ENCODE results near the gene ATP6V1B1. TPM values are rescaled to one million over a fixed set of nuclear protein-coding genes. Genes with fewer than 3 reads are reported as not detected.

Gene ATP6V1B1
- total RNA-seq, 1 experiment from 2014 or later, result not detected

- no peak for TF ChIP-seq PRDM15 (CRISPR knock-in tag; IDR thresholded peaks at IDR 0.05)
- TF ChIP-seq, protein P1, sequence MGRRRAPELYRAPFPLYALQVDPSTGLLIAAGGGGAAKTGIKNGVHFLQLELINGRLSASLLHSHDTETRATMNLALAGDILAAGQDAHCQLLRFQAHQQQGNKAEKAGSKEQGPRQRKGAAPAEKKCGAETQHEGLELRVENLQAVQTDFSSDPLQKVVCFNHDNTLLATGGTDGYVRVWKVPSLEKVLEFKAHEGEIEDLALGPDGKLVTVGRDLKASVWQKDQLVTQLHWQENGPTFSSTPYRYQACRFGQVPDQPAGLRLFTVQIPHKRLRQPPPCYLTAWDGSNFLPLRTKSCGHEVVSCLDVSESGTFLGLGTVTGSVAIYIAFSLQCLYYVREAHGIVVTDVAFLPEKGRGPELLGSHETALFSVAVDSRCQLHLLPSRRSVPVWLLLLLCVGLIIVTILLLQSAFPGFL (CRISPR knock-in tag; IDR thresholded peaks at IDR 0.05; ENCODE audit: borderline replicate concordance), result no peak
- TF ChIP-seq, protein P2, sequence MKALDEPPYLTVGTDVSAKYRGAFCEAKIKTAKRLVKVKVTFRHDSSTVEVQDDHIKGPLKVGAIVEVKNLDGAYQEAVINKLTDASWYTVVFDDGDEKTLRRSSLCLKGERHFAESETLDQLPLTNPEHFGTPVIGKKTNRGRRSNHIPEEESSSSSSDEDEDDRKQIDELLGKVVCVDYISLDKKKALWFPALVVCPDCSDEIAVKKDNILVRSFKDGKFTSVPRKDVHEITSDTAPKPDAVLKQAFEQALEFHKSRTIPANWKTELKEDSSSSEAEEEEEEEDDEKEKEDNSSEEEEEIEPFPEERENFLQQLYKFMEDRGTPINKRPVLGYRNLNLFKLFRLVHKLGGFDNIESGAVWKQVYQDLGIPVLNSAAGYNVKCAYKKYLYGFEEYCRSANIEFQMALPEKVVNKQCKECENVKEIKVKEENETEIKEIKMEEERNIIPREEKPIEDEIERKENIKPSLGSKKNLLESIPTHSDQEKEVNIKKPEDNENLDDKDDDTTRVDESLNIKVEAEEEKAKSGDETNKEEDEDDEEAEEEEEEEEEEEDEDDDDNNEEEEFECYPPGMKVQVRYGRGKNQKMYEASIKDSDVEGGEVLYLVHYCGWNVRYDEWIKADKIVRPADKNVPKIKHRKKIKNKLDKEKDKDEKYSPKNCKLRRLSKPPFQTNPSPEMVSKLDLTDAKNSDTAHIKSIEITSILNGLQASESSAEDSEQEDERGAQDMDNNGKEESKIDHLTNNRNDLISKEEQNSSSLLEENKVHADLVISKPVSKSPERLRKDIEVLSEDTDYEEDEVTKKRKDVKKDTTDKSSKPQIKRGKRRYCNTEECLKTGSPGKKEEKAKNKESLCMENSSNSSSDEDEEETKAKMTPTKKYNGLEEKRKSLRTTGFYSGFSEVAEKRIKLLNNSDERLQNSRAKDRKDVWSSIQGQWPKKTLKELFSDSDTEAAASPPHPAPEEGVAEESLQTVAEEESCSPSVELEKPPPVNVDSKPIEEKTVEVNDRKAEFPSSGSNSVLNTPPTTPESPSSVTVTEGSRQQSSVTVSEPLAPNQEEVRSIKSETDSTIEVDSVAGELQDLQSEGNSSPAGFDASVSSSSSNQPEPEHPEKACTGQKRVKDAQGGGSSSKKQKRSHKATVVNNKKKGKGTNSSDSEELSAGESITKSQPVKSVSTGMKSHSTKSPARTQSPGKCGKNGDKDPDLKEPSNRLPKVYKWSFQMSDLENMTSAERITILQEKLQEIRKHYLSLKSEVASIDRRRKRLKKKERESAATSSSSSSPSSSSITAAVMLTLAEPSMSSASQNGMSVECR (CRISPR knock-in tag; IDR thresholded peaks at IDR 0.05; ENCODE audit: borderline replicate concordance), result no peak
- TF ChIP-seq GABPB1 (CRISPR knock-in tag; IDR thresholded peaks at IDR 0.05), result no peak
- TF ChIP-seq ZNF281 (CRISPR knock-in tag; IDR thresholded peaks at IDR 0.05), result no peak
- no peak for TF ChIP-seq FOXP1 (CRISPR knock-in tag; IDR thresholded peaks at IDR 0.05; ENCODE audit: borderline replicate concordance)
Observed at GRCh38 chr2:70962885-70963878, 27.5 kb downstream of the ATP6V1B1 start (continued).

DNA sequence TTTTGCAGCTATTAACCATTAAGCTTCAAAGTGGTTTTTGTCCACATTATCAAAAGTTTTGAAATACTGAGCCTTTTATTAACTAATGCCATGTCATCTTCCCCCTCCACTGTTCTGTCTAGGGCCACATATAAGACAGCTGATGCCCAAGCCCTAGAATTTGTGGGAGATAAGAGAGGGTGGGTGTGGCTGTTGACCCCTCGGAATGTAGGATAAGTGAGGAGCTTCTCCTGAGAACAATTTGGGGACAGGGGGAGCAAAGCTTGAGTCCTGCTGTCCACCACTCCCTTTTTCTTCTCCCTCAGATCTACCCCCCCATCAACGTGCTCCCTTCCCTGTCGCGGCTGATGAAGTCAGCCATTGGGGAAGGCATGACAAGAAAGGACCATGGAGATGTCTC, 28.4 kb downstream of the ATP6V1B1 start:
- Mint-ChIP-seq H3K4me3 (0 out of 2 replicates have a peak overlapping the region, but pooled peaks have one; percentile 63), H3K9me3 (no peaks in the 10 kb centered on the region), H3K27me3 (ENCODE audit: low read depth) (peaks cover 82% of the 10 kb centered on the region), H3K36me3 (no peaks in the 10 kb centered on the region), H3K4me1 (peaks cover 3% of the 10 kb centered on the region), H3K27ac (no peak overlapping the region)
- TF ChIP-seq NFE2L1 (CRISPR knock-in tag; IDR thresholded peaks at IDR 0.05) (no peak), MXD4 (CRISPR knock-in tag; IDR thresholded peaks at IDR 0.05; ENCODE audit: borderline replicate concordance) (no peak), E2F5 (CRISPR knock-in tag; IDR thresholded peaks at IDR 0.05) (no peak)
- TF ChIP-seq, protein P3, sequence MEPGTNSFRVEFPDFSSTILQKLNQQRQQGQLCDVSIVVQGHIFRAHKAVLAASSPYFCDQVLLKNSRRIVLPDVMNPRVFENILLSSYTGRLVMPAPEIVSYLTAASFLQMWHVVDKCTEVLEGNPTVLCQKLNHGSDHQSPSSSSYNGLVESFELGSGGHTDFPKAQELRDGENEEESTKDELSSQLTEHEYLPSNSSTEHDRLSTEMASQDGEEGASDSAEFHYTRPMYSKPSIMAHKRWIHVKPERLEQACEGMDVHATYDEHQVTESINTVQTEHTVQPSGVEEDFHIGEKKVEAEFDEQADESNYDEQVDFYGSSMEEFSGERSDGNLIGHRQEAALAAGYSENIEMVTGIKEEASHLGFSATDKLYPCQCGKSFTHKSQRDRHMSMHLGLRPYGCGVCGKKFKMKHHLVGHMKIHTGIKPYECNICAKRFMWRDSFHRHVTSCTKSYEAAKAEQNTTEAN (CRISPR knock-in tag; IDR thresholded peaks at IDR 0.05), result no peak
- DNase-seq (ENCODE audit: low spot score) (no peak), ATAC-seq (no peak)
- ChIA-PET POLR2A (no interaction called here), CTCF (interaction anchor here (0.6 to 8.5 kb wide), 15 partner anchors 9 to 264 kb away, joined by 3 to 159 read pairs (median 5); partner anchors contain the start of genes ANKRD53, ATP6V1B1 and NAGK)
